ENCODE results near the gene PML. TPM values are rescaled to one million over a fixed set of nuclear protein-coding genes. Genes with fewer than 3 reads are reported as not detected.

The PML gene
- total and polyA plus RNA-seq, 2 of the 4 experiments (the other 2 are of a cell fraction), result 8.8 to 22.6 TPM

DNA sequence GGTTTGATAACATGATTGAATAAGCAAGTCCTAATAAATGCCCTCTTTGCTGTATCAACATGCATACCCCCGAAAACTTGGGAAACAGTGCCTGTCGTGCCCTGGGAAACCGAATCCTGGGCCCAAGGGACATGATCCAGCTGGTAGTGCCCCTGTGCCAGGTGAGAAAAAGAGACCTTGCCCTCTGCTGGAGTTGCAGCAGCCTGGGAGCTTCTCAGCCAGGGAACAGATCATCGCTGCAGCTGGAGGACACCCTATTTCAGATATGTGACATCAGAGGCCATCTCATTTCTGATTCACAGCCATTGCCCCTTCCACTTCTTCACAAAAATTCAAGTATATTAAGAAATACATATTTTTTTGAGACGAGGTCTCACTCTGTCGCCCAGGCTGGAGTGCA lies 34.7 kb upstream of the PML start:
- intact Hi-C loops (cut with micrococcal nuclease) (no loop called here), dilution Hi-C loops (cut with HindIII; ENCODE audit: low sequenced_read_pairs, unreplicated experiment) (no loop called here)
- ATAC-seq (ENCODE audit: low read depth), result no peak

More for the DNA sequence above, 34.7 kb upstream of the PML start:
- H2AK9ac ChIP-seq (replicated peaks; ENCODE audit: low read depth, low read length, poor library complexity), result no peak overlapping the region
- POLR2A ChIA-PET (ENCODE audit: unreplicated experiment), result no interaction called here
- H3K4me1 ChIP-seq (ENCODE audit: control insufficient read depth, insufficient read depth, low read length), result peaks cover 19% of the 10 kb centered on the region
- H3K56ac ChIP-seq (ENCODE audit: extremely low read depth, insufficient read depth, low read length), result no peak overlapping the region
- no peak overlapping the region for H3K27ac ChIP-seq (ENCODE audit: insufficient read depth, low read length)
- H3K4me2 ChIP-seq (ENCODE audit: low read depth, low read length), result no peak overlapping the region
- no peak overlapping the region for H3K23ac ChIP-seq (ENCODE audit: low read depth, low read length)
- 0 out of 2 replicates have a peak overlapping the region, but pooled peaks have one; percentile 1 for H2AK5ac ChIP-seq (ENCODE audit: low read depth, low read length)
- DNase-seq, result no peak
- no peaks in the 10 kb centered on the region for H3K27me3 ChIP-seq (ENCODE audit: control insufficient read depth, insufficient read depth, low read length)
- in situ Hi-C loops (cut with MboI; ENCODE audit: low sequenced_read_pairs), result no loop called here
- no peak overlapping the region; the same call in 1 of the 2 replicates for H4K91ac ChIP-seq (ENCODE audit: insufficient read depth, low read depth, low read length)
- no peaks in the 10 kb centered on the region for H3K9me3 ChIP-seq (ENCODE audit: control insufficient read depth, insufficient read depth, low read length)
- no peak overlapping the region for H3K4me3 ChIP-seq (ENCODE audit: insufficient read depth, low read depth, low read length)
- H3K18ac ChIP-seq (ENCODE audit: low read depth, low read length), result no peak overlapping the region
- H3K4ac ChIP-seq (ENCODE audit: low read depth, low read length), result no peak overlapping the region
- H3K79me1 ChIP-seq (ENCODE audit: low read depth in 1 of 2, low read length in 2 of 2), result no peaks in the 10 kb centered on the region
- H2AFZ ChIP-seq (replicated peaks; ENCODE audit: low read length, poor library complexity), result no peak overlapping the region
- CTCF ChIA-PET, result interaction anchor here (1.0 to 1.3 kb wide), 2 partner anchors 13 to 24 kb away, joined by 4 to 5 read pairs; no protein-coding TSS in a partner anchor
- no CpG with 5 or more reads among the region's 6 CpGs for WGBS, 2 experiments (ENCODE audit: extremely low coverage in 2 of 2, insufficient read length in 1 of 2)
- no peak overlapping the region for H4K8ac ChIP-seq (ENCODE audit: low read depth in 2 of 2, low read length in 2 of 2)
- no peak for TF ChIP-seq RCOR1 (IDR thresholded peaks at IDR 0.05; ENCODE audit: insufficient replicate concordance, low read length)
- TF ChIP-seq, protein P1, sequence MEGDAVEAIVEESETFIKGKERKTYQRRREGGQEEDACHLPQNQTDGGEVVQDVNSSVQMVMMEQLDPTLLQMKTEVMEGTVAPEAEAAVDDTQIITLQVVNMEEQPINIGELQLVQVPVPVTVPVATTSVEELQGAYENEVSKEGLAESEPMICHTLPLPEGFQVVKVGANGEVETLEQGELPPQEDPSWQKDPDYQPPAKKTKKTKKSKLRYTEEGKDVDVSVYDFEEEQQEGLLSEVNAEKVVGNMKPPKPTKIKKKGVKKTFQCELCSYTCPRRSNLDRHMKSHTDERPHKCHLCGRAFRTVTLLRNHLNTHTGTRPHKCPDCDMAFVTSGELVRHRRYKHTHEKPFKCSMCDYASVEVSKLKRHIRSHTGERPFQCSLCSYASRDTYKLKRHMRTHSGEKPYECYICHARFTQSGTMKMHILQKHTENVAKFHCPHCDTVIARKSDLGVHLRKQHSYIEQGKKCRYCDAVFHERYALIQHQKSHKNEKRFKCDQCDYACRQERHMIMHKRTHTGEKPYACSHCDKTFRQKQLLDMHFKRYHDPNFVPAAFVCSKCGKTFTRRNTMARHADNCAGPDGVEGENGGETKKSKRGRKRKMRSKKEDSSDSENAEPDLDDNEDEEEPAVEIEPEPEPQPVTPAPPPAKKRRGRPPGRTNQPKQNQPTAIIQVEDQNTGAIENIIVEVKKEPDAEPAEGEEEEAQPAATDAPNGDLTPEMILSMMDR (conservative IDR thresholded peaks at IDR 0.05; ENCODE audit: low read depth, low read length), result no peak
- TF ChIP-seq MAZ (IDR thresholded peaks at IDR 0.05; ENCODE audit: borderline replicate concordance, low read depth, low read length), result no peak
- TF ChIP-seq RAD21 (IDR thresholded peaks at IDR 0.05; ENCODE audit: low read length), result no peak
- TF ChIP-seq CEBPB (IDR thresholded peaks at IDR 0.05; ENCODE audit: low read depth, low read length), result no peak
- TF ChIP-seq, protein P2, sequence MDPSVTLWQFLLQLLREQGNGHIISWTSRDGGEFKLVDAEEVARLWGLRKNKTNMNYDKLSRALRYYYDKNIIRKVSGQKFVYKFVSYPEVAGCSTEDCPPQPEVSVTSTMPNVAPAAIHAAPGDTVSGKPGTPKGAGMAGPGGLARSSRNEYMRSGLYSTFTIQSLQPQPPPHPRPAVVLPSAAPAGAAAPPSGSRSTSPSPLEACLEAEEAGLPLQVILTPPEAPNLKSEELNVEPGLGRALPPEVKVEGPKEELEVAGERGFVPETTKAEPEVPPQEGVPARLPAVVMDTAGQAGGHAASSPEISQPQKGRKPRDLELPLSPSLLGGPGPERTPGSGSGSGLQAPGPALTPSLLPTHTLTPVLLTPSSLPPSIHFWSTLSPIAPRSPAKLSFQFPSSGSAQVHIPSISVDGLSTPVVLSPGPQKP (IDR thresholded peaks at IDR 0.05; ENCODE audit: borderline replicate concordance, low read depth, low read length), result no peak
- TF ChIP-seq, protein P3, sequence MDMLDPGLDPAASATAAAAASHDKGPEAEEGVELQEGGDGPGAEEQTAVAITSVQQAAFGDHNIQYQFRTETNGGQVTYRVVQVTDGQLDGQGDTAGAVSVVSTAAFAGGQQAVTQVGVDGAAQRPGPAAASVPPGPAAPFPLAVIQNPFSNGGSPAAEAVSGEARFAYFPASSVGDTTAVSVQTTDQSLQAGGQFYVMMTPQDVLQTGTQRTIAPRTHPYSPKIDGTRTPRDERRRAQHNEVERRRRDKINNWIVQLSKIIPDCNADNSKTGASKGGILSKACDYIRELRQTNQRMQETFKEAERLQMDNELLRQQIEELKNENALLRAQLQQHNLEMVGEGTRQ (IDR thresholded peaks at IDR 0.05; ENCODE audit: low read depth, low read length), result no peak
- H3K14ac ChIP-seq (replicated peaks; ENCODE audit: low read depth, low read length), result no peak overlapping the region
- H2BK20ac ChIP-seq (ENCODE audit: low read depth, low read length), result 0 out of 2 replicates have a peak overlapping the region, but pooled peaks have one; percentile 5
- H3K9me1 ChIP-seq (ENCODE audit: insufficient read depth, low read length), result peaks cover 18% of the 10 kb centered on the region
- H3K9ac ChIP-seq (ENCODE audit: low read depth, low read length), result no peak overlapping the region
- no peak overlapping the region for H2BK120ac ChIP-seq (ENCODE audit: low read depth, low read length)
- H2BK15ac ChIP-seq (ENCODE audit: low read depth, low read length), result no peak overlapping the region
- no peaks in the 10 kb centered on the region for H3K36me3 ChIP-seq (ENCODE audit: control insufficient read depth, insufficient read depth, low read length)
- no peak overlapping the region for H2BK5ac ChIP-seq (ENCODE audit: low read depth, low read length, poor library complexity, severe bottlenecking)
- no peak overlapping the region for H4K5ac ChIP-seq (ENCODE audit: low read depth, low read length)
- BruUV-seq (replicated peaks), result no TSS peak
- H4K20me1 ChIP-seq (ENCODE audit: insufficient read depth, low read length), result no peaks in the 10 kb centered on the region

All from IMR-90 (cell line).